CD14-positive monocyte (primary cell): ENCODE results near the gene MAP2. TPM values are rescaled to one million over a fixed set of nuclear protein-coding genes. Genes with fewer than 3 reads are reported as not detected.

ENCODE experiments used
- DNase-seq, 3 donors: peaks; one replicate each; pipeline ENCODE4 v3.0.0-alpha.2; 2011 to 2022
- H2AFZ ChIP-seq: 2 replicates; pipeline ENCODE4 v1.6.0; 2012; ENCODE audit warnings: mild to moderate bottlenecking, low read depth, low read length, inconsistent platforms; ENCODE audit not compliant: insufficient read depth, poor library complexity, severe bottlenecking
- H3K27ac ChIP-seq, 2 donors: 1 replicate in 1 of 2; 2 replicates in 1 of 2; pipeline ENCODE4 v1.5.1; 2012 to 2013; ENCODE audit warnings: low read length in 2 of 2, control low read depth in 1 of 2, inconsistent platforms in 1 of 2, low read depth in 1 of 2, mild to moderate bottlenecking in 1 of 2
- H3K27me3 ChIP-seq, 2 donors: one replicate each; pipeline versions ENCODE4 v1.6.0 to v1.6.1; 2011 to 2013; ENCODE audit warnings: low read length in 2 of 2; ENCODE audit not compliant: control insufficient read depth in 2 of 2, insufficient read depth in 2 of 2
- H3K36me3 ChIP-seq, 2 donors: replicated peaks in 1 of 2; 1 replicate in 1 of 2; 2 replicates in 1 of 2; pipeline versions ENCODE4 v1.5.1 to v1.6.1; 2012 to 2013; ENCODE audit warnings: low read length in 2 of 2, control low read depth in 1 of 2, inconsistent platforms in 1 of 2, mild to moderate bottlenecking in 1 of 2; ENCODE audit not compliant: insufficient read depth in 2 of 2, control insufficient read depth in 1 of 2
- H3K4me1 ChIP-seq, 2 donors: 1 replicate in 1 of 2; 2 replicates in 1 of 2; pipeline versions ENCODE4 v1.5.1 to v1.6.1; 2012 to 2013; ENCODE audit warnings: low read length in 2 of 2, control low read depth in 1 of 2, inconsistent platforms in 1 of 2, mild to moderate bottlenecking in 1 of 2, moderate library complexity in 1 of 2; ENCODE audit not compliant: insufficient read depth in 2 of 2, control insufficient read depth in 1 of 2
- H3K4me2 ChIP-seq: replicated peaks from 2 replicates; pipeline ENCODE3; 2012; ENCODE audit warnings: low read length, moderate library complexity, mild to moderate bottlenecking; ENCODE audit not compliant: poor library complexity, severe bottlenecking; ENCODE audit errors: extremely low read depth
- H3K4me3 ChIP-seq, 3 experiments: fragments of 200-600 bp in 1 of 3; sonication (generic) in 1 of 3; replicated peaks in 1 of 3; 1 replicate in 2 of 3; 2 replicates in 1 of 3; pipeline ENCODE4 v1.5.1; 2011 to 2013; ENCODE audit warnings: low read length in 3 of 3, mild to moderate bottlenecking in 3 of 3, control low read depth in 2 of 3, low read depth in 2 of 3, inconsistent platforms in 1 of 3, moderate library complexity in 1 of 3
- H3K79me2 ChIP-seq: 2 replicates; pipeline ENCODE4 v1.6.0; 2012; ENCODE audit warnings: mild to moderate bottlenecking, control low read depth, inconsistent platforms, low read length, moderate library complexity; ENCODE audit not compliant: insufficient read depth
- H3K9ac ChIP-seq: 2 replicates; pipeline ENCODE4 v1.6.0; 2017; ENCODE audit warnings: low read length, mild to moderate bottlenecking; ENCODE audit not compliant: insufficient read depth, poor library complexity, severe bottlenecking
- H3K9me3 ChIP-seq, 2 donors: replicated peaks in 1 of 2; 1 replicate in 1 of 2; 2 replicates in 1 of 2; pipeline versions ENCODE4 v1.5.1 to v1.6.1; 2012 to 2013; ENCODE audit warnings: low read length in 2 of 2, control low read depth in 1 of 2; ENCODE audit not compliant: control insufficient read depth in 1 of 2, insufficient read depth in 1 of 2
- H4K20me1 ChIP-seq: 2 replicates; pipeline ENCODE4 v1.6.0; 2012; ENCODE audit warnings: mild to moderate bottlenecking, low read length, control low read depth, moderate library complexity; ENCODE audit not compliant: insufficient read depth
- H3K27ac Mint-ChIP-seq, 7 donors: one replicate each; pipeline ENCODE4 v1.8.0; 2020; ENCODE audit warnings: mild to moderate bottlenecking in 7 of 7, mixed read lengths in 7 of 7, moderate library complexity in 6 of 7, inconsistent platforms in 2 of 7
- H3K27me3 Mint-ChIP-seq, 3 donors: one replicate each; pipeline ENCODE4 v1.8.0; 2021 to 2022; ENCODE audit warnings: low read depth in 3 of 3, mild to moderate bottlenecking in 3 of 3, mixed read lengths in 3 of 3, moderate library complexity in 3 of 3, inconsistent platforms in 1 of 3
- H3K36me3 Mint-ChIP-seq, 2 donors: one replicate each; pipeline ENCODE4 v1.8.0; 2020; ENCODE audit warnings: mixed read lengths in 2 of 2, inconsistent platforms in 1 of 2, mild to moderate bottlenecking in 1 of 2
- H3K4me1 Mint-ChIP-seq: one replicate; pipeline ENCODE4 v1.8.0; 2020; ENCODE audit warnings: mild to moderate bottlenecking, mixed read lengths
- H3K4me3 Mint-ChIP-seq, 2 donors: one replicate each; pipeline ENCODE4 v1.8.0; 2020; ENCODE audit warnings: mild to moderate bottlenecking in 2 of 2, mixed read lengths in 2 of 2, moderate library complexity in 1 of 2
- H3K9me3 Mint-ChIP-seq, 7 donors: one replicate each; pipeline ENCODE4 v1.8.0; 2020 to 2022; ENCODE audit warnings: mixed read lengths in 7 of 7, mild to moderate bottlenecking in 6 of 7, moderate library complexity in 6 of 7, inconsistent platforms in 2 of 7
- CTCF ChIP-seq: fragments of 200-600 bp; IDR thresholded peaks from one replicate; pipeline ENCODE4 v1.8.0; 2022; ENCODE audit warnings: antibody characterized with exemption, mild to moderate bottlenecking
- WGBS: methylation state at CpG from one replicate; pipeline ENCODE4 v1.1.5; 2013; ENCODE audit warnings: missing lambda C conversion rate; ENCODE audit not compliant: insufficient coverage; 5-methylcytosine and 5-hydroxymethylcytosine counted together
- intact Hi-C, 2 donors: fragments of 100-400 bp; cut with micrococcal nuclease; formaldehyde crosslinking; loops; one replicate each; pipeline versions ENCODE4 v1.15.0 to v1.15.1; 2023
- polyA plus RNA-seq, 3 donors: library from polyadenylated mRNA; depleted of rRNA in 1 of 3; unstranded in 2 of 3; stranded (reverse) in 1 of 3; fragments of 300-500 nt in 2 of 3; fragments of >200 nt in 1 of 3; fragmentation: Illumina TruSeq in 2 of 3; gene quantifications; 1 replicate in 2 of 3; 2 replicates in 1 of 3; pipeline ENCODE4 v1.2.3, GENCODE V29; 2012 to 2021

Gene MAP2
- polyA plus RNA-seq, 3 donors = not detected

GRCh38 chr2:209653134-209653533 lies 229.3 kb downstream of the MAP2 start:
- Histone ChIP-seq H3K9ac (no peak overlapping the region), H3K4me1 (no peaks in the 10 kb centered on the region), H2AFZ (no peak overlapping the region), H3K27ac (no peak overlapping the region), H3K4me3 (no peak overlapping the region), H3K27me3 (no peaks in the 10 kb centered on the region), H3K4me2 (no peak overlapping the region), H3K9me3 (no peaks in the 10 kb centered on the region), H3K36me3 (no peaks in the 10 kb centered on the region), H3K79me2 (no peaks in the 10 kb centered on the region), H4K20me1 (no peaks in the 10 kb centered on the region)
- Mint-ChIP-seq H3K27ac (no peak overlapping the region), H3K4me3 (no peak overlapping the region), H3K27me3 (peaks cover 0 to 1% (median 0%) of the 10 kb centered on the region in 3 donors), H3K36me3 (no peaks in the 10 kb centered on the region), H3K9me3 (no peaks in the 10 kb centered on the region), H3K4me1 (no peaks in the 10 kb centered on the region)
- DNase-seq = no peak
- TF ChIP-seq CTCF = no peak
- intact Hi-C loops = no loop called here
- no CpG with 5 or more reads among the region's 6 CpGs for WGBS

- Histone ChIP-seq H3K4me1 (no peaks in the 10 kb centered on the region), H3K9ac (no peak overlapping the region), H3K4me3 (no peak overlapping the region), H3K27me3 (no peaks in the 10 kb centered on the region), H3K27ac (no peak overlapping the region), H2AFZ (no peak overlapping the region), H3K4me2 (no peak overlapping the region), H3K36me3 (no peaks in the 10 kb centered on the region), H3K9me3 (no peaks in the 10 kb centered on the region), H4K20me1 (no peaks in the 10 kb centered on the region), H3K79me2 (no peaks in the 10 kb centered on the region)
- Mint-ChIP-seq H3K9me3 (peaks cover 0 to 4% (median 0%) of the 10 kb centered on the region in 7 donors), H3K4me1 (no peaks in the 10 kb centered on the region), H3K27ac (no peak overlapping the region), H3K36me3 (no peaks in the 10 kb centered on the region), H3K4me3 (no peak overlapping the region), H3K27me3 (peaks cover 0 to 1% (median 0%) of the 10 kb centered on the region in 3 donors)
- 73% methylated on average over 4 of the region's 9 CpGs for WGBS
- no peak for DNase-seq
- intact Hi-C loops = no loop called here
- no peak for TF ChIP-seq CTCF
Measured at GRCh38 chr2:209661286-209661894, 237.5 kb downstream of the MAP2 start.
